HG02981 (cell line): ENCODE measurements around the gene NDUFB4.
"Not testable (repeated sequence)": the region's sequence is repeated elsewhere in the genome, so short reads cannot be mapped to it uniquely, and the experiment has no call there.

Experiments used
- ATAC-seq: cut with Tn5 transposase; IDR thresholded peaks from one replicate; pipeline ENCODE4 v1.9.1; 2021; ENCODE audit warnings: mild to moderate bottlenecking, moderate library complexity; ENCODE audit not compliant: unreplicated experiment

Gene NDUFB4

GRCh38 chr3:120636795-120637401 is 40.8 kb downstream of the NDUFB4 start:
- ATAC-seq: no peak

- no peak for ATAC-seq
Measured at GRCh38 chr3:120637851-120638559, 41.9 kb downstream of the NDUFB4 start.

- ATAC-seq: not testable (repeated sequence)
Measured at GRCh38 chr3:120638820-120639219, 42.7 kb downstream of the NDUFB4 start.

- no peak for ATAC-seq
Measured at GRCh38 chr3:120640231-120640630, 44.1 kb downstream of the NDUFB4 start.

GRCh38 chr3:120641696-120642246 is 45.6 kb downstream of the NDUFB4 start:
- no peak for ATAC-seq

- no peak for ATAC-seq
Measured at GRCh38 chr3:120642368-120642948, 46.3 kb downstream of the NDUFB4 start.

- no peak for ATAC-seq
Measured at GRCh38 chr3:120645083-120645845, 49.1 kb downstream of the NDUFB4 start.

- ATAC-seq: no peak
Measured at GRCh38 chr3:120646771-120647432, 50.8 kb downstream of the NDUFB4 start.

GRCh38 chr3:120648290-120648689 is 52.2 kb downstream of the NDUFB4 start:
- no peak for ATAC-seq

GRCh38 chr3:120649830-120650233 is 53.7 kb downstream of the NDUFB4 start:
- ATAC-seq: no peak

GRCh38 chr3:120650311-120650710 is 54.2 kb downstream of the NDUFB4 start:
- ATAC-seq: no peak
